Measurements from ENCODE around the gene CLEC16A.
A peak's percentile ranks its signal among the peaks of the same experiment; 100 is the strongest.

Gene CLEC16A

GRCh38 chr16:10971560-10971961 is 27.2 kb downstream of the CLEC16A start:
- peak; percentile 85 for DNase-seq

GRCh38 chr16:10972108-10972818 is 27.9 kb downstream of the CLEC16A start:
- DNase-seq, result peak; percentile 89

- peak; percentile 70 for DNase-seq
Observed at GRCh38 chr16:10972819-10973464, 28.6 kb downstream of the CLEC16A start.

GRCh38 chr16:10976634-10977033 is 32.3 kb downstream of the CLEC16A start:
- DNase-seq, result no peak

- no peak for DNase-seq
Observed at GRCh38 chr16:10978124-10978523, 33.8 kb downstream of the CLEC16A start.

GRCh38 chr16:10978871-10979446 is 34.6 kb downstream of the CLEC16A start:
- no peak for DNase-seq

GRCh38 chr16:10979717-10980601 is 35.6 kb downstream of the CLEC16A start:
- DNase-seq, result no peak

- DNase-seq, result no peak
Observed at GRCh38 chr16:10980813-10981212, 36.4 kb downstream of the CLEC16A start.

GRCh38 chr16:10981697-10982216 is 37.4 kb downstream of the CLEC16A start:
- peak; percentile 72 for DNase-seq

GRCh38 chr16:10982465-10983150 is 38.2 kb downstream of the CLEC16A start:
- DNase-seq, result no peak

- no peak for DNase-seq
Observed at GRCh38 chr16:10983159-10983558, 38.8 kb downstream of the CLEC16A start.

- DNase-seq, result no peak
Observed at GRCh38 chr16:10984509-10984908, 40.1 kb downstream of the CLEC16A start.

- DNase-seq, result peak; percentile 44
Observed at GRCh38 chr16:10987361-10988163, 43.2 kb downstream of the CLEC16A start.

- DNase-seq, result no peak
Observed at GRCh38 chr16:10988164-10988803, 43.9 kb downstream of the CLEC16A start.

GRCh38 chr16:10988879-10989278 is 44.5 kb downstream of the CLEC16A start:
- no peak for DNase-seq

- DNase-seq, result no peak
Observed at GRCh38 chr16:10989559-10989958, 45.2 kb downstream of the CLEC16A start.

GRCh38 chr16:10990378-10990777 is 46.0 kb downstream of the CLEC16A start:
- DNase-seq, result no peak

- no peak for DNase-seq
Observed at GRCh38 chr16:10992112-10992511, 47.7 kb downstream of the CLEC16A start.

- peak; percentile 40 for DNase-seq
Observed at GRCh38 chr16:10992797-10993196, 48.4 kb downstream of the CLEC16A start.

- DNase-seq, result no peak
Observed at GRCh38 chr16:10993649-10994048, 49.3 kb downstream of the CLEC16A start.

- no peak for DNase-seq
Observed at GRCh38 chr16:10994571-10994970, 50.2 kb downstream of the CLEC16A start.
